ENCODE measurements around the gene MARK3.

MARK3 gene

GRCh38 chr14:103512701-103513611 lies 127.7 kb downstream of the MARK3 start:
- peaks cover 9% of the 10 kb centered on the region for H3K27me3 Mint-ChIP-seq (ENCODE audit: low read depth, poor library complexity)
- no peak for DNase-seq
- H3K9me3 Mint-ChIP-seq, result no peaks in the 10 kb centered on the region
- H3K36me3 Mint-ChIP-seq (ENCODE audit: low read depth), result peaks cover 19% of the 10 kb centered on the region
- no peak for TF ChIP-seq CTCF (IDR thresholded peaks at IDR 0.05)
- no peak overlapping the region for H3K4me3 Mint-ChIP-seq
- peak overlapping the region; percentile 29 for H3K27ac Mint-ChIP-seq
- peaks cover 32% of the 10 kb centered on the region for H3K4me1 Mint-ChIP-seq

GRCh38 chr14:103514596-103515421 lies 129.6 kb downstream of the MARK3 start:
- peaks cover 11% of the 10 kb centered on the region for H3K27me3 Mint-ChIP-seq (ENCODE audit: low read depth, poor library complexity)
- H3K4me1 Mint-ChIP-seq, result peaks cover 50% of the 10 kb centered on the region
- H3K4me3 Mint-ChIP-seq, result no peak overlapping the region
- no peak for TF ChIP-seq CTCF (IDR thresholded peaks at IDR 0.05)
- H3K36me3 Mint-ChIP-seq (ENCODE audit: low read depth), result peaks cover 14% of the 10 kb centered on the region
- no peak overlapping the region for H3K27ac Mint-ChIP-seq
- DNase-seq, result no peak
- no peaks in the 10 kb centered on the region for H3K9me3 Mint-ChIP-seq

DNA sequence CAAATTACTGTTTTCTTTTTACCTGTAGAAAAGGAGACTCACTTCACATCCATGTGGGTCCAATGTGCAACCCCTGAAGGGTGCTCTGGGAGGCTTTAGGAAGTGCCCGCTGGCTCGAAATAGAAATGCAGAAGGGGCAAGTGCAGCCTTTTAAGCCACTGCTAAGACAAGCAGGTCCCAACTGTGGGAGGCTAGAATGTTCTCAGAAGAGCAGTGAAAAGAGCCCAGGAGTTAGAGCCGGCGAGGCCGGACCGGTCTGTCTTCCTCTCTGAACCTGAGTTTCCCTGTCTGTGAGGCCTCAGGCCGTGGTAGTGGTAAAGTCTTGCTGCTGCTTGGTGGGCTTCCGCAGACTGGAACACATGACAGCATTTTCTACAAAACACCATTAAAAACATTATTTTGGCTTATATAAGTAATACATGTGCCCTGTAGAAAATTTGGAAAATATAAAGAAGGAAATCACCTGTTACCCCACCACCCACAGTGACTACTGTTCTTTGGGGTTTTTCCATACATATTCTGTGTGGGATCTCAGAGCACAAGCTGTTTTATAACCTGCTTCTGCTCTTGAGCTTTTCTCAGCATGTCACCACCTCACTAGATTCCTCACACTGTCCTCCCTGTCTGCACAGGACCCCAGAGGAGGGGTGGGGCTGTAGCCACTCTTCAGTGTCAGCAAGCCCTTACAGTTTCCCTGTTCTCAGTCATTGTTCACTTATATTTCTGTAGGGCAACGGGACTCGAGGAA lies 131.4 kb downstream of the MARK3 start:
- Mint-ChIP-seq H3K27me3 (ENCODE audit: low read depth, poor library complexity) (peaks cover 8% of the 10 kb centered on the region), H3K4me3 (no peak overlapping the region), H3K36me3 (ENCODE audit: low read depth) (peaks cover 13% of the 10 kb centered on the region), H3K9me3 (no peaks in the 10 kb centered on the region), H3K27ac (no peak overlapping the region), H3K4me1 (peaks cover 40% of the 10 kb centered on the region)
- no peak for DNase-seq
- TF ChIP-seq CTCF (IDR thresholded peaks at IDR 0.05), result no peak

- Mint-ChIP-seq H3K27me3 (ENCODE audit: low read depth, poor library complexity) (peaks cover 8% of the 10 kb centered on the region), H3K9me3 (no peaks in the 10 kb centered on the region), H3K4me3 (no peak overlapping the region), H3K36me3 (ENCODE audit: low read depth) (peaks cover 12% of the 10 kb centered on the region), H3K4me1 (peaks cover 40% of the 10 kb centered on the region), H3K27ac (no peak overlapping the region)
- no peak for TF ChIP-seq CTCF (IDR thresholded peaks at IDR 0.05)
- DNase-seq, result no peak
Measured at GRCh38 chr14:103517174-103517566, 132.0 kb downstream of the MARK3 start.

DNA sequence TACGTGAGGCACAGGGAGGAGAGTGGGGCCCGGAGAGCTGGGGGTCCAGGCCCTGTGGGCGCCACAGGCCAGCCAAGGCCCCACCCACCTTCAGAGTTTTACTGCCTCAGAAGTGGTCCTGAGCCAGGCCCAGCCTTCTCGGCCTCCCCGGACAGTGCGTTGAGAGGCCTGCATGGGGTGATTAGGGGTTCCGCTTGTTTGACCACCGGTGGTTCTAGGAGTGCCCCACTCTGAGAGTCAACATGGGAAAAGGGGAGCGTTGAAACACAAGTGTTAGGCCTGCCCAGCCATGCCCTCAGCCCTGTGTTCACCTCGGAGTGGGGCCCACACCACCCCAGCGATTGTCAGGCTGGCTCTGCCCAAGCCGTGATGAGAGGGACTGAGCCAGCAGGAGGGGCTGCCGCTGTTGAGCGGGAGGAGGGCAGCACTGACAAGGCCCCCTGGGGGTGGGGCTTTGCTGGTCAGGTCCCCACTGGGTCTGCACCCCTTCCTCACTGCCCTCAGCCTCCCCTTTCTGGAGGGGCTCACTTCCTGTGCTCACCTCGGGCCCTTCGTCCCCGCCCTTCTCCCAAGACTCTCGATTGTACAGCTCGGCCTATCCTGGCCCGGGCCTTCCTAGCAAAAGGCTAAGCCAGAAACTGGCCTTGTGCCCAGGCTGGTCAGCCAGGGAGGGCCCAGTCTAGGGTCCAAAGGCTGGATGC lies 132.7 kb downstream of the MARK3 start:
- Mint-ChIP-seq H3K27ac (no peak overlapping the region), H3K4me3 (no peak overlapping the region)

More for the DNA sequence above, 132.7 kb downstream of the MARK3 start:
- no peak for TF ChIP-seq CTCF (IDR thresholded peaks at IDR 0.05)
- Mint-ChIP-seq H3K9me3 (no peaks in the 10 kb centered on the region), H3K4me1 (peaks cover 40% of the 10 kb centered on the region), H3K27me3 (ENCODE audit: low read depth, poor library complexity) (peaks cover 10% of the 10 kb centered on the region), H3K36me3 (ENCODE audit: low read depth) (peaks cover 8% of the 10 kb centered on the region)
- no peak for DNase-seq

All from nephron progenitor cell (in vitro differentiated cells).